HG02981 (cell line): Measurements from ENCODE around the gene ALPI.
"Not testable (repeated sequence)": the region's sequence is repeated elsewhere in the genome, so short reads cannot be mapped to it uniquely, and the experiment has no call there.

ENCODE experiments used
- ATAC-seq: cut with Tn5 transposase; IDR thresholded peaks from one replicate; pipeline ENCODE4 v1.9.1; 2021; ENCODE audit warnings: mild to moderate bottlenecking, moderate library complexity; ENCODE audit not compliant: unreplicated experiment

Gene ALPI

GRCh38 chr2:232455426-232456255 is at the start of gene ALPI:
TSS of gene ALPI (plus strand) at chr2:232456153. CDS start at chr2:232456200, 47 bp downstream.
- ATAC-seq = no peak

- no peak for ATAC-seq
Observed at GRCh38 chr2:232406556-232407310, 49.2 kb upstream of the ALPI start, which contains the start of gene ALPG. TSS of gene ALPG (plus strand) at chr2:232406844. CDS start at chr2:232406895, 51 bp downstream.

DNA sequence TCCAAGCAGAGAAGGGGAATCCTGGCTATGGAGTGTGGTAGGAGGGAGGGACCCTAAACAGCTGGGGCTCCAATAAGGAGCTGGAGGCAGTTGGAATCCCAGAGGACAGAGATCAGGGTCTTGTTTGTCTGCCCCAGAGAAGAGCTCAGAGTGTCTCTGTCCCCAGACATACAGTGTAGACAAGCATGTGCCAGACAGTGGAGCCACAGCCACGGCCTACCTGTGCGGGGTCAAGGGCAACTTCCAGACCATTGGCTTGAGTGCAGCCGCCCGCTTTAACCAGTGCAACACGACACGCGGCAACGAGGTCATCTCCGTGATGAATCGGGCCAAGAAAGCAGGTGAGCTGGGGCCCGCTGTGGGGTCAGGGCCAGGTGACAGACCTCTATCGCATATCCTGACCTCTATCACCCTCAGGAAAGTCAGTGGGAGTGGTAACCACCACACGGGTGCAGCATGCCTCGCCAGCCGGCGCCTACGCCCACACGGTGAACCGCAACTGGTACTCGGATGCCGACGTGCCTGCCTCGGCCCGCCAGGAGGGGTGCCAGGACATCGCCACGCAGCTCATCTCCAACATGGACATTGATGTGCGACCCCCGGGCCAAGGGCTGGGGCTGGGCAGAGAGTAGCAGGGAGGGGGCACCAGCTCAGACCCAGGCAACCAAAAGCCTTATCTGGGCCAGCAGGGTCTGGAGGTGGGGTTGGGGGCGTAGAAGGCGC is 48.4 kb upstream of the ALPI start:
- ATAC-seq = not testable (repeated sequence)

DNA sequence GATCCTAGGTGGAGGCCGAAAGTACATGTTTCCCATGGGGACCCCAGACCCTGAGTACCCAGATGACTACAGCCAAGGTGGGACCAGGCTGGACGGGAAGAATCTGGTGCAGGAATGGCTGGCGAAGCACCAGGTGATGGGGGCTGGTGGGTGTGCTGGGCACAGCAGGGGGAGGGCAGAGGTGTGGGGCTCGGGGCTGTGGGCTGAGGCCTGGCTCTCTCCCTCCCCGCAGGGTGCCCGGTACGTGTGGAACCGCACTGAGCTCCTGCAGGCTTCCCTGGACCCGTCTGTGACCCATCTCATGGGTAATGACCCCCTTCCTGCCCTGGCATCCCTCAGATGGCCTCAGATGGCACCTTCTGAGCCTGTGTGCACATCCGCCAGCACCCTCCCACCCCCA is 47.7 kb upstream of the ALPI start:
- ATAC-seq = not testable (repeated sequence)

GRCh38 chr2:232409617-232410016 is 46.3 kb upstream of the ALPI start:
- not testable (repeated sequence) for ATAC-seq

DNA sequence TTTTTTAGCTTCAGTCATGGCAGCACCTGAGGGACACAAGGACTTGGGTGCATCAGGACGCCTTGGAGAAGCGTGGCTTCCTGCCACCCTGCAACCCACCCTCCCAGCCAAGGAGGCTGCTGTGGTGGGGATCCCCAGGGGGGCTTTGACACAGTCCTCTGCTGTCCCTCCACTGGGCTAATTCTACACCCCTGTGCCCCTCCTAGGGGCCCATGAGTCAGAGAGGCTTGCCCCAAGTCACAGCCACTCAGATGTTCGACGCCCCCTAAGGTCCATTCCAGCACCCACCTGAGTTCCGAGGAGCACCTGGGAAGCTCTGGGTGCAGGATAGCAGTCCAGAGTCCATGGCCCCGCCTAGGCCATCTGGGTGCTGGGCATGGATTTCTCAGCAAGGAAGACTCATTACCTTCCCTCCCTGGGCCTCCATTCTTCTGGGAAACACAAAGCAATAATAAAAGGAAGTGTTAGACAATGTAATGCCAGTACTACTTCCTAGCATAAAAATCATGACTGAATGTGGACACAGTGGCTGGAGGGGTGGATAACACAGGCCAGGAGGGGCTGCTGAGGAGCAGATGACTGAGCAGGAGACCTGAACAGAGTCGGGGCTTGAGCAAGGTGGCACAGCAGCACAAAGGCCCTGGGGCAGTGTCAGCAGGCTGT is 45.6 kb upstream of the ALPI start:
- no peak for ATAC-seq

DNA sequence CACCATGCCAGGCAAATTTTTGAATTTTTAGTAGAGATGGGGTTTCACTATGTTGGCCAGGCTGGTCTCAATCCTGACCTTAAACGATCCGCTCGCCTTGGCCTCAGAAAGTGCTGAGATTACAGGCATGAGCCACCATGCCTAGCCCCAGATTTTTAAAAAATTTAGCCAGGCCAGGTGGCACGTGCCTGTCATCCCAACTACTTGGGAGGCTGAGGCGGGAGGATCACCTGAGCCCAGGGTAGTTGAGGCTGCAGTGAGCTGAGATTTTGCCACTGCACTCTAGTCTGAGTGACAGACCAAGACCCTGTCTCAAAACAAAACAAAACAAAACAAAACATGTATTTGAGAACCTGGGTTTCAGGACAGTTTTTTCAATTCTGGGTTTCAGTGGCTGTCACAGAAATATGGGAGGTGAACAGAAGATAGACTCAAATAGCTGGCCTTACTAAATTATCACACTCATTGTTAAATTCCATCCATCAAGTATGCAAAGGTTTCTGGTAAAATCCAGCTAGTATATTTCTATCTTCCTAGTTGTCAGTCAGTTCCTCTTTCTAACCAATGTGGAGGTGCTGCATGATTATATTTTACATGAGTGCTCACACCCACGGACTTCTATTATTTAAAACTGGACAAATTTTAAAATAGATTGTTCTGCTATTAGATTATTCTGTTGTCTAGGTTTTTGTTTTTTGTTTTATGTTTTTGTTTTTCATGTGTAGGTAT is 43.9 kb upstream of the ALPI start:
- no peak for ATAC-seq

DNA sequence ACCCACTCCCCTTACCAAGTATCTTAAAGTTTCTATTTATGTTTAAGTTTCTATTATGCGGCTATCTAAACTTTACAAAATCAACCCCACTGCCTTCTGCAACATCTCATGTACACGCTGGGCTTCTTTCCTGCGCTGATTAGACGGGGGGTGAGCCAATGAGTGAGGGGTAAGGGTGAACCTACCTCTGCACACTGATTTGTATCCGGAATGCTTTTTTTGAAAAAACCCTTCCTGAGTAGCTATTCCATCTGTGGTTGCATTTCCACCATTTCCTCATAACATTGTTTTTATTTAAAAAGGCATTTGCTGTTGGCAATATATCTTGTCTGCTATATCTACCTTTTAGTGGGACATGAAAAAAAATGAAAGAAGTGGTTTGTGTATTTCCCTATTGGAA is 43.0 kb upstream of the ALPI start:
- no peak for ATAC-seq

GRCh38 chr2:232415138-232415690 is 40.7 kb upstream of the ALPI start:
- ATAC-seq = no peak

DNA sequence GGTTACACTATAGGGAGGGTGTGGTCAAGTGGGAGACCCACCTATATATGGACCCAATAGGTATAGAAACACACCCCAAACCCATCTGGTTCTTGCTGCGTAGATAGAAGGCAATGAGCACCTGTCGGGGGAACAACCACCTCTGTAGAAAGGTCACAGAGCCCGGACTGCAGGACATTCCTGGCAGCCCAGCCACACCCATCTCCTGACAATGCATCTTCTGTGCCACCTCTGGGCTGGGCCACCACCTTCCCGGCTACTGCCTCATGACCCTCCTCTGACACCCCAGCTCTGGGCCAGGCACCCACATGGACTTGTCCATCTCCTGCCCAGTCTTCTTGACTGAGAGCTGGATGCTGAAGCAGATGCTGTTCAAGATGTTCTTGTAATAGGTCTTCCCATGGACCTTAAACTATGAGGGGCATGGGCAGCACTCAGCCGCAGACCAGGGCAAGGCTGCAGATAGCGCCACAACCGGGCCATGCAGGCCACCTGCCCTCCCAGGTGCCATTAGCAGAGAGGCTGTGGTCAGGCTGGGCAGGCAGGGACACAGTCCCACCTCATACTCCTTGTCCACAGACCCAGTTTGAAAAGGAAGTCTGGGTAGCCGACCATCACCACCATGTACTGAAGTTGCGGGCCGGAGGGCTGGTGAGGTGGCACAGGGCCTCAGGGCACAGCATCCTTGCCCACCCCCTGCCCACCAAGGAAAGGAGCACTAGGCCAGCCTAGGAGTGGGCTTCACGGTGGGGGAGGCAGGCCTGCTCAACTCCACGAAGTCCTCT is 40.0 kb upstream of the ALPI start:
- ATAC-seq = no peak

DNA sequence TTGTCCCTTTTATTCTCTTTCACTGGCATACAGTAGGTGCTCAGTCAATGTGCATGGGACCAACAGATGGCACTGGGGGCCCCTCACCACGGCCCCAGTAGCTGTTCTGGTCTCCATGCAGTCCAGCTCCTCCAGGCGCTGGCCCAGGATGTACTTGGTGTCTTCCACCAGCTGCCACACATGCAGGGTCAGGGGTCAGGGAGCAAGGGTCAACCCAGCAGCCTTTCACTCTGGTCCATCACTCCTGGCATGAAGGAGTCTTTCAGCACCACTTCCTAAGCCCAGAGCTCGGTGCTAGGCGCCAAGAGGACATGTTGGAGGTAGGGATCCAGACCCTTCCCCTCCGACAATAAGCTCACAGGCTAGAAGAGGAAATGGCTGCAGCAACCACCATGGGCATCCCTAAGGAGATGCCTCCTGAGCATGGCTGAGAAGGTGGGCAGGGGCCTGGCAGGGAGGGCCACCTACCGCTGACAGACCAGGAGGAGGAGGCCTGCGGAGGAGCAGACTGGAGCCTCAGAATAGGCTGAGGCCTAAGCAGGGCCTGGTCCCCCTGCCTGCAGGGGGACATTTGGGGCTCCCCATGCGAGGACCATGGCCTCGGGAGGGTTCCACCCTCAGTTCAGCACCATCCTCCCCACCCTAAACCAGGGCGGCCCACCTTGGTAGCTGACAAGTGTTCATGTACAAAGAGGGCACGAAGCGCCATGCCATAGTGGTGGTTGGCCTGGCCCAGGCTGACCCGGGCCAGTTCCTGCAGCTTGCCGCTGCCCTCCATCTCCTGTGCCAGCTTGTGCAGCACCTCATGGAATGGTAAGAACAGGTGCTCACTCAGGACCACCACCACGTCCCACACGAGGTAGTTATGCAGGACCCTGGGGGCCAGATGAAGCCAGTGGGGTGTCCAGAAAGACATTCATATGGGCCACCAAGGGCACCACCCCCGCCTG is 39.2 kb upstream of the ALPI start:
- ATAC-seq = no peak

DNA sequence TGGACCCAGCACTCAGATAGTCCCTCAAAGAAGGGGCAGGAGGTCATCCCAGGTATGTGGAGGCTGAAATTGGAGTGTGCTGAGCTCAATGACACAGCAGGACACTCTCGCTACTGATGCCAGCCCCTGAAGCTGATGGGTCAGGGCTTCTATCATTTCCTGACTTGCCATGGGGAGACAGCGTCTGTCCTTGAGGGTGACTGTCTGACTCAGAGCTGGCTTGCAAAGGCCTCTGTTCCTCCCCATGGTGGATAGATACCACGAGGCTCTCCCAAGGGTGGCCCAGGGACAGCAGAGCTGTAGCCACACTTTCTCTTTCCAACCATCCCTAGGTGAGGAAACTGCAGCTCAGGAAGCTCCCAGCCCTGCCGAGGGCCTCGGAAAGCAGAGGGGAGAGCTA is 38.5 kb upstream of the ALPI start:
- ATAC-seq = no peak

- ATAC-seq = no peak
Observed at GRCh38 chr2:232418056-232418455, 37.9 kb upstream of the ALPI start.

DNA sequence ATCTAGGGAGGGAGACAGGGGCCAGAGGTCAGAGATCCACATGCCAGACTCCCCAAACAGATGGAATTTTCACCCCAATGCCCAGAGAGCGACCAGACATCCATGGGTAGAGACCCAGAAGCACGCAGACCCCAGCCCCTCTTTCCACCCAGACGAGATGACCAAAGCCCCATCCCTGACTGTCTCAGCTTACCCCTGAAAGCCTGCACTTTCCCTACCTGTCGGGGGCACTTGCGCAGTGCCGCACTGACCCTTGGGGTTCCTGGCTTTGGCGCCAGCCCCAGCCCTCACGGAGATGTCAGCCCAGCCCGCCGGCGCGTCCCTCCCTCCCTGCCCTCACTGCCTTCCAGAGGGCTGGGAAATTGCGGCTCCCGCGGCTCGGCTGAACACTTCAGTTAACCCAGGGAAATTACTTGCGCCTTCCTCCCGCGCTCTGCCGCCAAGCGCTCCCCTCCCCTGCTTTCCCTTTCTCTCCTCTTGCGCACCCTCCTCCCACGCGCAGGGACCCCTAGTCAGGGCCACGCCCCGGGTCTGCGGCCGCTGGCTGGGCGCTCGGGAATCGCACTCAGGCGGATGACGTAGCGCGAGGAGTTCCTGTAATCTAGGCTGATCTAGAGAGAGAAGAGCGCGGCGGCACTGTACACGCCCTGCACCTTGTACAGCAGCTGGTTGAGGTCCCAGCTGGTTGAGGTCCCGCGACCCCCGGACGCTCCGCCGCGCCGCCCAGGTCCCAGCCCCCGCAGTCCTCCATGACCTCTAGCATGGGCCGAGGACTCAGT is 37.3 kb upstream of the ALPI start:
- no peak for ATAC-seq

DNA sequence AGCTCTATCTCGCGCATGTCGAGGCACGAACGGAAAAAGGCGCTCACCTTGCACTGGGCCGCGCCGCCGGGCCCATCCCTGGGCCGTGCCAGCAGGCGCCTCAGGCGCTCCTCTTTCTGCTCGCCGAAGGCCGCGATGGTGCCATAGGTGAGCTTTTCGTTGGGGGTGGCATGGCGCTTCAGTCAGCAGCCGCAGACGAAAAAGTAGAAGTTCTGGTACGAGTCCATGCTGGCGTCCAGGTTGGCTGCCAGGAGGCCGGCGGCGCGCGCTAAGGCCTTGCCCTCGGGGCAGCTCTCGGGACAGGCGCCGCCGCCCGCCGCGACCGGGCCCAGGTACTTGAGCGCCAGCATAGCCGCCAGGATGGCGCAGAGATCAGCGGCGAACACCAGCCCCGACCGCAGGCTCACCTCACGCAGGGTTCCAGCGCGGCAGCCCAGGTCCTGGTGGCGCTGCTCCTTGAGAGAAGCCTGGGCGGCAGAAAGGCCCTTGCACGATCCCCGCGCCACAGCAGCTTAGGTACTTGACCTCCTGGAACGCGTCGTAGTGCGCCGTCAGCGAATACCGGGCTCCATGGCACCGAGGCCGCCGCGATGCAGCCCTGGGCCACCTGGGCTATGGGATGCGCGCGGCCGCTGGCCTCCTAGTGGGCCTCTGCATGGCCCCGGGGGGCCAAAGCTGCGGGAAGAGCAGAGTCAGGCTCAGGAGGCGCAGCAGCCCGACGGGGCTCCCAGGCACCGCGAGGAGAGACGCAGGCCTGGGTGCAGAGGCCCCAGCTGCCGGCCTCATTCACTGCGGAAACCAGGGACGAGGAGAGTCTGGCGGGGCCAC is 36.5 kb upstream of the ALPI start:
- ATAC-seq = no peak

DNA sequence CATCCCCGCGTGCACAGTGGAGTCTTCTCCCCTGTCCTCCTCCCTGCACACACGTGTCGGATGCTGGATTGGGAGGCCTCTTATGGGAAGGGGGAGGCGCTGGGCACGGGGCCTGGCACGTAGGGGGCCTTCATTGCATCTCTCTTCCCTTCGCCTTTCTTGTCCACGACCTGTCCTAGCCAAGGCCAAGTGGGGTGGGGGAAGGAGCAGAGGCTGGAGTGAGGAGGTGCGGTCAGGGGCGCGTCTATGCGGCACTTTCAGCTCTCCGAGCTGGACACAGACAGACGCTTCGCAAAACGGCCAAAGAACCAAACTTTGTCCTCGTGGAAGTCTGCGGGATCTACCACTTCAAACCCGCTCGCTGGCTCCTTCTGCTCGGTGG is 35.9 kb upstream of the ALPI start:
- ATAC-seq = no peak
